ENCODE measurements around the gene BMP10.

BMP10 gene

DNA sequence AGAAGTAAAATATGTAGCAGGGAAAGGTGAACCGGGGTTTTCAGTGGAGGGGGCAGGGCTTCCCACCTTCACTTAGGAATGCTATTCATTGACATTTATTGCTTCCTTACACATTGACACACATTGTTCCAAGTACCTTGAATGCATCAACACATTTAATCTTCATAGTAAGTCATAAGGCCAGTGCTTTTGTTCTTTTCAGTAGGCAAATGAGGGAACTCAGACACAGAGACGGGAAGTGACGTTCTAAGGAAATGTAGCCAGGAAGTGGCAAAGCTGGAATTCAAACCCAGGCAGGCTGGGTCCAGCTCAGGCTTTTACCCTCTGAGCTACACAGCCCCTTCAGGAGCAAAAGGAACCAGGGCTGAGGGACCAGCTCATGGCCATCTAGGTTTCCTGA is 20.7 kb downstream of the BMP10 start:
- no peak overlapping the region for H3K27ac ChIP-seq

DNA sequence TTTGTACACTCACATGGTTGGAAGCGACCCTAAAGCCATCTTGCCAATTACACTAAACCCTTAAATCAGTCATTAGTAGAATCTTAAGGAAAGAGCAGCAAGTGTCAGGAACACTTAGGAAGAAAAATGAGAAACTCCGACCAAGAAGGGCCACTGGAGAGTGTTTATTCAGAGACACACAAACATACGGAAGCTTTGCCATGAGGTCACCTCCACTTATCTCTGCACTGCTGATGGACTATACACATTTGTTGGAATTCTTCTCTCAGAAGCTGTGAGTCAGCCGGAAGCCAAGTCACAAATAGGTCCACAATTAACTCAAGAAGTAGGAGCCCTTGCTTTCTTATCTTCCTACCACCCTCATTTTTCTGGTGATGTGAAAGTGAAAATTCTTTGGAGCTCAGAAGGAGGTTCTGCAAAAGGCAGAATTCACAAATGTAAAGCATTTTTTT is 21.6 kb downstream of the BMP10 start:
- no peak overlapping the region for H3K27ac ChIP-seq

More for the DNA sequence above, 20.7 kb downstream of the BMP10 start:
- TF ChIP-seq ZFX (IDR thresholded peaks at IDR 0.05): no peak

DNA sequence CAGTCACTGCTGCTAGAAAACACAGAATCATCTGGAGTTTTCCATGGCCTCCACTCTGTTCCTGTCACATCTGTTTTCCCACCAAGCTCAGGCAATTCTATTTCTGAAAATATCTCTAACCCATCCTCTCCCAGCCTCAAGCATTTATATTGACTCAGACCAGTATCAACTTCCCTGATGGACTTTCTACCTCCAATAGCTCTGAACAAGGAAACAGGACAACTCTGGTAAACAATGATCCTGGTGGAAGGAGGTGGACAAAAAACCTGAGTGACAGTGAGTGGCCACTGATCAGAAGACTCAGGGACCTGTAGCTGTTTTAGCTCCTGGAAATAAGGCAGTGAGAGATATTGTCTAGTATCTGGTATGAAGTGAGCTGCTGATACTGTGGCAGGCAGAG is 23.4 kb downstream of the BMP10 start:
- TF ChIP-seq, protein P1, sequence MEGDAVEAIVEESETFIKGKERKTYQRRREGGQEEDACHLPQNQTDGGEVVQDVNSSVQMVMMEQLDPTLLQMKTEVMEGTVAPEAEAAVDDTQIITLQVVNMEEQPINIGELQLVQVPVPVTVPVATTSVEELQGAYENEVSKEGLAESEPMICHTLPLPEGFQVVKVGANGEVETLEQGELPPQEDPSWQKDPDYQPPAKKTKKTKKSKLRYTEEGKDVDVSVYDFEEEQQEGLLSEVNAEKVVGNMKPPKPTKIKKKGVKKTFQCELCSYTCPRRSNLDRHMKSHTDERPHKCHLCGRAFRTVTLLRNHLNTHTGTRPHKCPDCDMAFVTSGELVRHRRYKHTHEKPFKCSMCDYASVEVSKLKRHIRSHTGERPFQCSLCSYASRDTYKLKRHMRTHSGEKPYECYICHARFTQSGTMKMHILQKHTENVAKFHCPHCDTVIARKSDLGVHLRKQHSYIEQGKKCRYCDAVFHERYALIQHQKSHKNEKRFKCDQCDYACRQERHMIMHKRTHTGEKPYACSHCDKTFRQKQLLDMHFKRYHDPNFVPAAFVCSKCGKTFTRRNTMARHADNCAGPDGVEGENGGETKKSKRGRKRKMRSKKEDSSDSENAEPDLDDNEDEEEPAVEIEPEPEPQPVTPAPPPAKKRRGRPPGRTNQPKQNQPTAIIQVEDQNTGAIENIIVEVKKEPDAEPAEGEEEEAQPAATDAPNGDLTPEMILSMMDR (conservative IDR thresholded peaks at IDR 0.05): no peak
- no peak for TF ChIP-seq ZFX (IDR thresholded peaks at IDR 0.05)
- H3K27ac ChIP-seq: no peak overlapping the region

More for the DNA sequence above, 21.6 kb downstream of the BMP10 start:
- TF ChIP-seq, protein P1 (conservative IDR thresholded peaks at IDR 0.05): no peak
- no peak for TF ChIP-seq ZFX (IDR thresholded peaks at IDR 0.05)

DNA sequence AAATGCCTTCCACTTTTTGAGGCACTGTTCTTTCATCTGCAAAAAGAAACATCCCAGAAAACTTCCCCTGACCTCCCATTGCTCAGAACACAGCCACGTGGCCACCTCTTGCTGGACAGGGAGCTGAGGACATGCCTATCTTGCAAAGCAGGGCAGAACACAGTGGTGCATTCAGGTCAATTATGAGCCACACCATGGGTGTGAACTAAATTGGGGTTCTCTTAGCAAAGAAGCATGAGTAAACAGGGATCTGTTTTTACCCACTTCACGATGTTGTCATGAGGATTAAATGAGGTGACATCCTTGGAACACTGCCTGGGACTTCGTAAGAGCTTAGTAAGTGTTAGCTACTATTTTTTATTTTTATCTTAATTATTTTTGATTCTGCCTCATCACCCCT is 25.1 kb downstream of the BMP10 start:
- TF ChIP-seq, protein P1 (conservative IDR thresholded peaks at IDR 0.05): no peak
- no peak for TF ChIP-seq ZFX (IDR thresholded peaks at IDR 0.05)
- no peak overlapping the region for H3K27ac ChIP-seq

DNA sequence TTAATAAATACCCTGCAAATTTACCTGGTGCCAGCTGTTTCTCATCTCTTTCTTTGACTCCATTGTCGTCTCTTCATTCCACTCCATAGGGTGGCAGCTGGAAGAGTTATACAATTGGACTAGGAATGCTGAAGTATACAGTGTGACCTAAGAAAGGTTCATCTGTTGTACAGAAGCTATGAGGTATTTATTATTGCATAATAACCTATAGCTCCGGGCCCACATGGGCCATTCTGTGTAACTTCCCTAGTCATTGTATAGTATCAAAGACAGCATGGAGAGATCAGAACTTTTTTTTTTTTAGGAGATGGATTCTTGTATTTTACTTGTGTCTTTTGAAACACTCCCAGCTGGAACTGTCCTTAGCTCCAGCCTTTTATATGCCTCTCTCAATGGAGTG is 26.2 kb downstream of the BMP10 start:
- TF ChIP-seq, protein P1 (conservative IDR thresholded peaks at IDR 0.05): no peak
- TF ChIP-seq ZFX (IDR thresholded peaks at IDR 0.05): no peak

DNA sequence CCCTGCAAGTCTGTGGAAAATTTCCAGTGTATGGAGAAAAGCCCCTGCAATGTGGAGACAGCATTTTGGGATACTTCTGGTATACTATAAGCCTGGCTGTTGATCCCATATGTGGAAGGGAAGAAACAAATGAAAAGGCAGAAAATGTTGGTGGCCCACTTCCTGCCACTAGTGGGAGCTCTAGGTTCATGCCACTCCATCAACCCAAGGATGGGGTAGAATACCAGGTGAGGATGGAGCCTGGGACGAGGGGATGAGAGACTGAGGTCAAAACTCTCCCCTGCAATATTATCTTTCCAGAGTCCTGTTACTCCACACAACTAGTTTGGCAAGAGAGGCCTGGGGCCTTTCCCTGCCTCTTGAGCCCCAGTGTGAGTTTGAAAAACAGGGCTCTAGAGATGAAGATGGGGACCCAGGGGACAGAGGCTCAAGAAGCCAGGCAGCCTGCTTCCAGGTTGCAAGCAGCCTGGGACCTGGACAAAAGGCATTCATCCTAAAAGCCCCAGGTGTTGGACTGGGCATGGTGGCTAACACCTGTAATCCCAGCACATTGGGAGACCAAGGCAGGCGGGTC is 31.9 kb downstream of the BMP10 start:
- TF ChIP-seq ZFX (IDR thresholded peaks at IDR 0.05): no peak
- TF ChIP-seq, protein P1 (conservative IDR thresholded peaks at IDR 0.05): peak; percentile 50
- H3K27ac ChIP-seq: no peak overlapping the region

More for the DNA sequence above, 26.2 kb downstream of the BMP10 start:
- no peak overlapping the region for H3K27ac ChIP-seq

DNA sequence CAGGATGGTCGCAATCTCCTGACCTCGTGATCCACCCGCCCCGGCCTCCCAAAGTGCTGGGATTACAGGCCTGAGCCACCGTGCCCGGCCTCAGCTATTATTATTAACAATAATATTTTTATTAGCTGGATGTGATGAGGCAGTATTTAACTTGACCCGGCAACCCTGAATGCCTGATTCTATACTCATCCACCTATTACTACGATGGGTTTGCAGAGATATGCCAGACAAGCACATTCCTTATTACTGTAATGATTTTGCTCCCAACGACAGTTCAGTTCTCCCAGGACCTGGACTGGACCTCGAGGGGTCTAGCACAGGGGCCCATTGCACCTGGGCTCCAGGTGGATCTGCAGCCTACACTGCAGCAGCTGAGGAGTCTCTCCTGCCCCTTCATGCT is 32.6 kb downstream of the BMP10 start:
- no peak overlapping the region for H3K27ac ChIP-seq
- TF ChIP-seq, protein P1 (conservative IDR thresholded peaks at IDR 0.05): no peak
- no peak for TF ChIP-seq ZFX (IDR thresholded peaks at IDR 0.05)

DNA sequence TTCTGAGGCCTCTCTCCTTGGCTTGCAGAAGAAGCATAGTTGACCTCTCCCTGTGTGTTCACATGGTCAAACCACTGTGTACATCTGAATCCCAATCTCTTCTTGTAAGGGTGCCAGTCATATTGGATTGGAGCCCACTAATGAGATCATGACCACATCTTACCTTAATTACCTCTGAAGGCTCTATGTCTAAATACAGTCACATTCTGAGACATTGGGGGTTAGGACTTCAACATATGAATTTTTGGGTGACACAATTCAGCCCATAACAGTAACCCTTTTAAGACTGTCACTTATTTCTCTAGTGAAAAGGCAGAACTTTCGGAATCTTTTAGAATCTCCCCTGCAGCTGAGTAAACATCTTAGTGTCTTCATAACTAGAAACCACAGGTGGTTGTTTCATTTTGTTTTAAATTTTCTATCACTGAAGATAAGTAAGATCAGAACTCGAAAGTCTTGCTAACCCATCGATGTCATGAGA is 33.3 kb downstream of the BMP10 start:
- H3K27ac ChIP-seq: no peak overlapping the region
- TF ChIP-seq ZFX (IDR thresholded peaks at IDR 0.05): no peak
- TF ChIP-seq, protein P1 (conservative IDR thresholded peaks at IDR 0.05): no peak
